Tibial artery (tissue), 4 donors: Measurements from ENCODE around the gene PDGFD.

ENCODE experiments used
- DNase-seq, 2 donors: peaks; one replicate each; pipeline ENCODE4 v3.0.0-alpha.2; 2019
- H3K27ac ChIP-seq, 2 donors: fragments of 200-600 bp; sonication (generic) in 1 of 2; 1 replicate in 1 of 2; 2 replicates in 1 of 2; pipeline ENCODE4 v1.5.1; 2018 to 2019; ENCODE audit warnings: mild to moderate bottlenecking in 1 of 2
- H3K27me3 ChIP-seq, 2 donors: fragments of 200-600 bp; sonication (generic) in 1 of 2; one replicate each; pipeline versions ENCODE4 v1.5.1 to v1.6.0; 2016 to 2019
- H3K36me3 ChIP-seq, 3 donors: fragments of 200-600 bp; sonication (generic) in 2 of 3; one replicate each; pipeline ENCODE4 v1.5.1; 2016 to 2019; ENCODE audit warnings: mild to moderate bottlenecking in 2 of 3
- H3K4me1 ChIP-seq, 4 donors: fragments of 200-600 bp; sonication (generic) in 2 of 4; 1 replicate in 3 of 4; 2 replicates in 1 of 4; pipeline ENCODE4 v1.5.1; 2016 to 2019
- H3K4me3 ChIP-seq, 2 donors: fragments of 200-600 bp; sonication (generic) in 1 of 2; 1 replicate in 1 of 2; 2 replicates in 1 of 2; pipeline ENCODE4 v1.5.1; 2018 to 2019; ENCODE audit warnings: mild to moderate bottlenecking in 2 of 2
- H3K9me3 ChIP-seq, 3 donors: fragments of 200-600 bp; sonication (generic) in 1 of 3; one replicate each; pipeline ENCODE4 v1.5.1; 2016 to 2019
- CTCF ChIP-seq, 2 experiments: fragments of 200-600 bp in 1 of 2; fragments of 450-650 bp in 1 of 2; IDR thresholded peaks; one replicate each; pipeline ENCODE4 v1.5.1; 2017 to 2019; ENCODE audit warnings: antibody characterized with exemption in 2 of 2, mild to moderate bottlenecking in 1 of 2, moderate library complexity in 1 of 2
- intact Hi-C: fragments of 100-400 bp; cut with DNase I; formaldehyde crosslinking; loops from one replicate; pipeline ENCODE4 v1.15.0; 2023; ENCODE audit warnings: low total_unique reads

Gene PDGFD

GRCh38 chr11:104011044-104011443 is 152.9 kb downstream of the PDGFD start:
- no peaks in the 10 kb centered on the region for H3K36me3 ChIP-seq
- H3K27ac ChIP-seq, result no peak overlapping the region
- H3K4me1 ChIP-seq, result no peaks in the 10 kb centered on the region
- H3K27me3 ChIP-seq, result no peaks in the 10 kb centered on the region
- no peak overlapping the region for H3K4me3 ChIP-seq
- no peaks in the 10 kb centered on the region for H3K9me3 ChIP-seq
- no peak for TF ChIP-seq CTCF (IDR thresholded peaks at IDR 0.05)
- intact Hi-C loops, result no loop called here
- DNase-seq, result no peak

DNA sequence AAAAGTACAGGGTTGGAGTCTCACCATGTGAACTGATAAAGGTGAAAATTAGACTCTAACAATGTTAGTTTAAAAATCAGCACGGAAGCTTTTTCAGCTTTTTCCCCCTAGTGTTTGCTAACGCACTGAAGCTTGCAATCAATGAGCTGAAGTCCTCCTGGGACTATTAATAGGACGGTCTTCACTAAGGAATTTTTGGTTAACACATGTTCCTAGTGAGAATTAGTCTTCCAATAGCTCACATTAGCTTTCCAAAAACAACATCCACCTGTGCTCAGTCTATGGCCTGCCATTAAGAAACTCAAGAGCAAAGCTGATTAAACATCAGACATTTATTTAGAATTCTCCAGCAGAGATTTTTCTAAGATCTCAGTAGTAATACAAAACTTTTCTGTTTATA is 154.2 kb downstream of the PDGFD start:
- H3K27ac ChIP-seq, result no peak overlapping the region
- no peaks in the 10 kb centered on the region for H3K27me3 ChIP-seq
- no peaks in the 10 kb centered on the region for H3K4me1 ChIP-seq
- H3K4me3 ChIP-seq, result no peak overlapping the region
- H3K9me3 ChIP-seq, result no peaks in the 10 kb centered on the region
- no peak for DNase-seq
- no peaks in the 10 kb centered on the region for H3K36me3 ChIP-seq
- intact Hi-C loops, result no loop called here
- no peak for TF ChIP-seq CTCF (IDR thresholded peaks at IDR 0.05)

- no peak for DNase-seq
- TF ChIP-seq CTCF (IDR thresholded peaks at IDR 0.05), result no peak
- no peaks in the 10 kb centered on the region for H3K4me1 ChIP-seq
- no peaks in the 10 kb centered on the region for H3K27me3 ChIP-seq
- no peaks in the 10 kb centered on the region for H3K36me3 ChIP-seq
- no peak overlapping the region for H3K4me3 ChIP-seq
- H3K27ac ChIP-seq, result no peak overlapping the region
- intact Hi-C loops, result no loop called here
- H3K9me3 ChIP-seq, result no peaks in the 10 kb centered on the region
Measured at GRCh38 chr11:104005234-104005855, 158.6 kb downstream of the PDGFD start.

DNA sequence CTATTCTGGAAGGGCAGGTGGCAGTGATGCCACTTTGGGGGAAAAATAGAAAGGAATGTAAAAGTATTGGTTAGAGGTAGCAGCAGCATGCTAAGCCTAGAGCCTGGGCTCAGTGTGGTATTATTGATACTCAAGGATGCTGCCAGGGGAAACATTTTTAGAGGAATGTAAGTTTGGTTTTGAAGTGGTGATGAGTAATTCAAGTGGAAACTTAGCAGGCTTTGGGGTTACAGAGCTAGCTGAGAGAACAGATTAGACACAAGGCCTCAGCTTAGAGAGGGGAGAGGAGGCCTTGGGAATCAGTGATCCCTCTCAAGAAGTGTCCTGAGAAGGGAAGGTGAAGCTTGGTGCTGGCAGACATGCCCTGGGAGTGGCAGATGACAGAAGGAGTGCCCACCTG is 160.5 kb downstream of the PDGFD start:
- TF ChIP-seq CTCF (IDR thresholded peaks at IDR 0.05), result no peak
- no peaks in the 10 kb centered on the region for H3K9me3 ChIP-seq
- no peaks in the 10 kb centered on the region for H3K4me1 ChIP-seq
- H3K4me3 ChIP-seq, result no peak overlapping the region
- H3K27ac ChIP-seq, result no peak overlapping the region
- H3K27me3 ChIP-seq, result no peaks in the 10 kb centered on the region
- DNase-seq, result no peak
- intact Hi-C loops, result no loop called here
- H3K36me3 ChIP-seq, result no peaks in the 10 kb centered on the region

- H3K4me3 ChIP-seq, result no peak overlapping the region
- no peak for DNase-seq
- TF ChIP-seq CTCF (IDR thresholded peaks at IDR 0.05), result no peak
- H3K9me3 ChIP-seq, result no peaks in the 10 kb centered on the region
- no peaks in the 10 kb centered on the region for H3K4me1 ChIP-seq
- no peak overlapping the region for H3K27ac ChIP-seq
- intact Hi-C loops, result no loop called here
- no peaks in the 10 kb centered on the region for H3K36me3 ChIP-seq
- H3K27me3 ChIP-seq, result no peaks in the 10 kb centered on the region
Measured at GRCh38 chr11:104001561-104002056, 162.3 kb downstream of the PDGFD start.

DNA sequence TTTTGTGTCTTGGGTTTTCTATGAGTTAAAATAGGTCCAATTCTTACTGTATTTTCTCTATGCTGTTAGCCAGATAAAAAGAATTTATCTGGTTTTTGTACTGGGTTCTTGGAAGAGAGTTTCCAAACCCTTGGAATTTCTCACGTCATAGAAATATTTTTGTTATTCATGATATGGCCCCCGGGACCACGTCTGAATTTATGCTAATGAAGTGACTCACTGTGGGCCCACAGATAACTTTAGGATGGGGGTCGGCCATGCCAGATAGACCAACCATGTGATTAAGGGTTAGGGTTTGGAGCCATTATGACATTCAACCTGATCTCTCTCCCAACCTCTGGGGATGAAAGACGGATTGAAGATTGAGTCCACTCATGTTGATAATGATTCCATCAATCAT is 163.1 kb downstream of the PDGFD start:
- intact Hi-C loops, result no loop called here
- no peak overlapping the region for H3K27ac ChIP-seq
- no peaks in the 10 kb centered on the region for H3K36me3 ChIP-seq
- H3K27me3 ChIP-seq, result no peaks in the 10 kb centered on the region
- no peak for DNase-seq
- no peak for TF ChIP-seq CTCF (IDR thresholded peaks at IDR 0.05)
- H3K4me3 ChIP-seq, result no peak overlapping the region
- no peaks in the 10 kb centered on the region for H3K9me3 ChIP-seq
- no peaks in the 10 kb centered on the region for H3K4me1 ChIP-seq
